ENCODE data around the gene CFAP61.

GRCh38 chr20:20034486-20034885 lies 17.8 kb upstream of the CFAP61 start:
- TF ChIP-seq GATA2 (IDR thresholded peaks at IDR 0.05; ENCODE audit: low read depth, low read length) (peak; percentile 65), GATA3 (IDR thresholded peaks at IDR 0.05; ENCODE audit: low read depth, low read length) (no peak)

Measured in SH-SY5Y (cell line).